Measurements from ENCODE around the gene PEX16. TPM values are rescaled to one million over a fixed set of nuclear protein-coding genes. Genes with fewer than 3 reads are reported as not detected.

Gene PEX16
- polyA plus RNA-seq (2012; ENCODE audit: missing spikeins) = 14.3 TPM

- TF ChIP-seq POLR2AphosphoS5 (IDR thresholded peaks at IDR 0.05; ENCODE audit: low read depth, low read length) (peak; percentile 98), POLR2A (IDR thresholded peaks at IDR 0.05; ENCODE audit: low read depth, low read length) (peak; percentile 95), TAF1 (IDR thresholded peaks at IDR 0.05; ENCODE audit: borderline replicate concordance, low read depth, low read length) (0 out of 2 replicates have a peak, but pooled peaks have one; percentile 14)
- DNase-seq (ENCODE audit: insufficient read length) = peak; percentile 98
- FAIRE-seq = peak; percentile 97
These were observed at the start of gene PEX16 for GRCh38 chr11:45917623-45918330. TSS of gene PEX16 (minus strand) at chr11:45917877. CDS start at chr11:45917811, 66 bp downstream.

- TF ChIP-seq POLR2A (IDR thresholded peaks at IDR 0.05; ENCODE audit: low read depth, low read length) (no peak), TAF1 (IDR thresholded peaks at IDR 0.05; ENCODE audit: borderline replicate concordance, low read depth, low read length) (no peak), POLR2AphosphoS5 (IDR thresholded peaks at IDR 0.05; ENCODE audit: low read depth, low read length) (no peak)
- FAIRE-seq (peak; percentile 91), DNase-seq (ENCODE audit: insufficient read length) (peak; percentile 38)
These were observed 47.3 kb upstream of the PEX16 start for GRCh38 chr11:45964911-45965389.

GRCh38 chr11:45961751-45962240, 44.1 kb upstream of the PEX16 start:
- no peak for DNase-seq (ENCODE audit: insufficient read length)
- TF ChIP-seq POLR2A (IDR thresholded peaks at IDR 0.05; ENCODE audit: low read depth, low read length) = no peak
- TF ChIP-seq POLR2AphosphoS5 (IDR thresholded peaks at IDR 0.05; ENCODE audit: low read depth, low read length) = no peak
- no peak for TF ChIP-seq TAF1 (IDR thresholded peaks at IDR 0.05; ENCODE audit: borderline replicate concordance, low read depth, low read length)
- FAIRE-seq = no peak

GRCh38 chr11:45960387-45961095, 42.9 kb upstream of the PEX16 start:
- no peak for TF ChIP-seq POLR2A (IDR thresholded peaks at IDR 0.05; ENCODE audit: low read depth, low read length)
- no peak for TF ChIP-seq POLR2AphosphoS5 (IDR thresholded peaks at IDR 0.05; ENCODE audit: low read depth, low read length)
- TF ChIP-seq TAF1 (IDR thresholded peaks at IDR 0.05; ENCODE audit: borderline replicate concordance, low read depth, low read length) = no peak
- DNase-seq (ENCODE audit: insufficient read length) (no peak), FAIRE-seq (peak; percentile 9)

GRCh38 chr11:45959851-45960250, 42.2 kb upstream of the PEX16 start:
- FAIRE-seq (no peak), DNase-seq (ENCODE audit: insufficient read length) (no peak)
- TF ChIP-seq TAF1 (IDR thresholded peaks at IDR 0.05; ENCODE audit: borderline replicate concordance, low read depth, low read length) = no peak
- TF ChIP-seq POLR2A (IDR thresholded peaks at IDR 0.05; ENCODE audit: low read depth, low read length) = no peak
- TF ChIP-seq POLR2AphosphoS5 (IDR thresholded peaks at IDR 0.05; ENCODE audit: low read depth, low read length) = no peak

GRCh38 chr11:45949992-45950407, 32.3 kb upstream of the PEX16 start:
- TF ChIP-seq POLR2AphosphoS5 (IDR thresholded peaks at IDR 0.05; ENCODE audit: low read depth, low read length) (no peak), TAF1 (IDR thresholded peaks at IDR 0.05; ENCODE audit: borderline replicate concordance, low read depth, low read length) (no peak), POLR2A (IDR thresholded peaks at IDR 0.05; ENCODE audit: low read depth, low read length) (no peak)
- DNase-seq (ENCODE audit: insufficient read length) (no peak), FAIRE-seq (no peak)

GRCh38 chr11:45948356-45948755, 30.7 kb upstream of the PEX16 start:
- FAIRE-seq = no peak
- no peak for DNase-seq (ENCODE audit: insufficient read length)
- no peak for TF ChIP-seq POLR2AphosphoS5 (IDR thresholded peaks at IDR 0.05; ENCODE audit: low read depth, low read length)
- no peak for TF ChIP-seq POLR2A (IDR thresholded peaks at IDR 0.05; ENCODE audit: low read depth, low read length)
- TF ChIP-seq TAF1 (IDR thresholded peaks at IDR 0.05; ENCODE audit: borderline replicate concordance, low read depth, low read length) = no peak

GRCh38 chr11:45947885-45948284, 30.2 kb upstream of the PEX16 start:
- FAIRE-seq (no peak), DNase-seq (ENCODE audit: insufficient read length) (no peak)
- no peak for TF ChIP-seq POLR2A (IDR thresholded peaks at IDR 0.05; ENCODE audit: low read depth, low read length)
- no peak for TF ChIP-seq TAF1 (IDR thresholded peaks at IDR 0.05; ENCODE audit: borderline replicate concordance, low read depth, low read length)
- TF ChIP-seq POLR2AphosphoS5 (IDR thresholded peaks at IDR 0.05; ENCODE audit: low read depth, low read length) = no peak

- FAIRE-seq (no peak), DNase-seq (ENCODE audit: insufficient read length) (no peak)
- no peak for TF ChIP-seq POLR2AphosphoS5 (IDR thresholded peaks at IDR 0.05; ENCODE audit: low read depth, low read length)
- no peak for TF ChIP-seq POLR2A (IDR thresholded peaks at IDR 0.05; ENCODE audit: low read depth, low read length)
- TF ChIP-seq TAF1 (IDR thresholded peaks at IDR 0.05; ENCODE audit: borderline replicate concordance, low read depth, low read length) = no peak
These were observed 27.8 kb upstream of the PEX16 start for GRCh38 chr11:45945397-45945999.

- FAIRE-seq (no peak), DNase-seq (ENCODE audit: insufficient read length) (no peak)
- no peak for TF ChIP-seq POLR2AphosphoS5 (IDR thresholded peaks at IDR 0.05; ENCODE audit: low read depth, low read length)
- TF ChIP-seq POLR2A (IDR thresholded peaks at IDR 0.05; ENCODE audit: low read depth, low read length) = no peak
- TF ChIP-seq TAF1 (IDR thresholded peaks at IDR 0.05; ENCODE audit: borderline replicate concordance, low read depth, low read length) = no peak
These were observed 24.7 kb upstream of the PEX16 start for GRCh38 chr11:45942381-45942780.

GRCh38 chr11:45941285-45941684, 23.6 kb upstream of the PEX16 start:
- TF ChIP-seq POLR2AphosphoS5 (IDR thresholded peaks at IDR 0.05; ENCODE audit: low read depth, low read length) = no peak
- TF ChIP-seq TAF1 (IDR thresholded peaks at IDR 0.05; ENCODE audit: borderline replicate concordance, low read depth, low read length) = no peak
- no peak for TF ChIP-seq POLR2A (IDR thresholded peaks at IDR 0.05; ENCODE audit: low read depth, low read length)
- FAIRE-seq = peak; percentile 60

More at GRCh38 chr11:45941285-45941684, 23.6 kb upstream of the PEX16 start:
- no peak for DNase-seq (ENCODE audit: insufficient read length)
